Uterus (tissue), 4 donors: ENCODE data around the gene LCN1. TPM values are rescaled to one million over a fixed set of nuclear protein-coding genes. Genes with fewer than 3 reads are reported as not detected.

Source experiments
- DNase-seq, 2 donors: peaks; one replicate each; pipeline ENCODE4 v3.0.0-alpha.2; 2019 to 2020
- H3K27ac ChIP-seq, 2 donors: fragments of 200-600 bp; sonication (generic); 1 replicate in 1 of 2; 2 replicates in 1 of 2; pipeline ENCODE4 v1.5.1; 2016 to 2018
- H3K27me3 ChIP-seq, 2 donors: fragments of 200-600 bp; sonication (generic); one replicate each; pipeline ENCODE4 v1.5.1; 2018 to 2019; ENCODE audit warnings: control low read depth in 1 of 2
- H3K36me3 ChIP-seq, 2 donors: fragments of 200-600 bp; sonication (generic); one replicate each; pipeline ENCODE4 v1.5.1; 2019; ENCODE audit warnings: control low read depth in 1 of 2
- H3K4me1 ChIP-seq, 2 donors: fragments of 200-600 bp; sonication (generic); one replicate each; pipeline ENCODE4 v1.5.1; 2018 to 2019; ENCODE audit warnings: control low read depth in 1 of 2
- H3K4me3 ChIP-seq, 2 donors: fragments of 200-600 bp; sonication (generic); 1 replicate in 1 of 2; 2 replicates in 1 of 2; pipeline ENCODE4 v1.5.1; 2018 to 2019; ENCODE audit warnings: mild to moderate bottlenecking in 1 of 2
- H3K9me3 ChIP-seq, 2 donors: fragments of 200-600 bp; sonication (generic); one replicate each; pipeline ENCODE4 v1.5.1; 2019; ENCODE audit warnings: control low read depth in 1 of 2
- CTCF ChIP-seq, 4 experiments: fragments of 200-600 bp in 2 of 4; fragments of 450-650 bp in 2 of 4; sonication (generic) in 2 of 4; IDR thresholded peaks; one replicate each; pipeline ENCODE4 v1.5.1; 2016 to 2019; ENCODE audit warnings: antibody characterized with exemption in 4 of 4, mild to moderate bottlenecking in 2 of 4, moderate library complexity in 1 of 4
- POLR2A ChIP-seq, 2 donors: fragments of 450-650 bp; IDR thresholded peaks; one replicate each; pipeline ENCODE4 v1.6.1; 2016; ENCODE audit warnings: antibody characterized with exemption in 2 of 2, mild to moderate bottlenecking in 1 of 2, moderate library complexity in 1 of 2
- intact Hi-C: fragments of 100-400 bp; cut with DNase I; formaldehyde crosslinking; loops from one replicate; pipeline ENCODE4 v1.15.1; 2023; ENCODE audit warnings: low total_unique reads
- total RNA-seq, 4 donors: library from RNA; depleted of rRNA in 3 of 4; stranded (reverse); fragments of >200 nt in 3 of 4; gene quantifications; one replicate each; pipeline versions ENCODE4 v1.1.0 to v1.2.4, GENCODE V29; 2014 to 2023
- donor health status: DM: yes; HTN: yes; CAD: no.

The LCN1 gene
- total RNA-seq, 4 donors from 2014 or later: 2.2 TPM; not detected in 3

- no peaks in the 10 kb centered on the region for H3K27me3 ChIP-seq
- H3K4me1 ChIP-seq: no peaks in the 10 kb centered on the region
- TF ChIP-seq CTCF (IDR thresholded peaks at IDR 0.05): no peak
- TF ChIP-seq POLR2A (IDR thresholded peaks at IDR 0.05): no peak
- intact Hi-C loops: no loop called here
- no peaks in the 10 kb centered on the region for H3K36me3 ChIP-seq
- no peak for DNase-seq
- no peak overlapping the region for H3K27ac ChIP-seq
- H3K4me3 ChIP-seq: no peak overlapping the region
- no peaks in the 10 kb centered on the region for H3K9me3 ChIP-seq
Measured at GRCh38 chr9:135491764-135492163, 29.5 kb upstream of the LCN1 start.

GRCh38 chr9:135492886-135493669 lies 28.2 kb upstream of the LCN1 start:
- TF ChIP-seq POLR2A (IDR thresholded peaks at IDR 0.05): no peak
- no peak for TF ChIP-seq CTCF (IDR thresholded peaks at IDR 0.05)
- Histone ChIP-seq H3K9me3 (no peaks in the 10 kb centered on the region), H3K27ac (no peak overlapping the region), H3K4me3 (no peak overlapping the region), H3K36me3 (no peaks in the 10 kb centered on the region), H3K27me3 (no peaks in the 10 kb centered on the region), H3K4me1 (no peaks in the 10 kb centered on the region)
- no peak for DNase-seq
- intact Hi-C loops: no loop called here

GRCh38 chr9:135494791-135495559 lies 26.3 kb upstream of the LCN1 start:
- Histone ChIP-seq H3K4me1 (no peaks in the 10 kb centered on the region), H3K9me3 (no peaks in the 10 kb centered on the region), H3K4me3 (no peak overlapping the region), H3K36me3 (no peaks in the 10 kb centered on the region), H3K27me3 (no peaks in the 10 kb centered on the region), H3K27ac (no peak overlapping the region)
- intact Hi-C loops: no loop called here
- TF ChIP-seq POLR2A (IDR thresholded peaks at IDR 0.05) (no peak), CTCF (IDR thresholded peaks at IDR 0.05) (no peak)
- no peak for DNase-seq

GRCh38 chr9:135498381-135499126 lies 22.7 kb upstream of the LCN1 start:
- DNase-seq: no peak
- intact Hi-C loops: no loop called here

More at GRCh38 chr9:135498381-135499126, 22.7 kb upstream of the LCN1 start:
- Histone ChIP-seq H3K36me3 (no peaks in the 10 kb centered on the region), H3K9me3 (no peaks in the 10 kb centered on the region), H3K27ac (no peak overlapping the region), H3K4me3 (no peak overlapping the region), H3K27me3 (no peaks in the 10 kb centered on the region), H3K4me1 (peaks cover 2 to 16% of the 10 kb centered on the region in 2 donors)
- TF ChIP-seq POLR2A (IDR thresholded peaks at IDR 0.05) (no peak), CTCF (IDR thresholded peaks at IDR 0.05) (no peak)
